ENCODE data around the gene HS1BP3. TPM values are rescaled to one million over a fixed set of nuclear protein-coding genes. Genes with fewer than 3 reads are reported as not detected.

Gene HS1BP3
- total and polyA plus RNA-seq, 8 donors = 9.5 to 16.8 (median 10.8) TPM

- no peaks in the 10 kb centered on the region for H3K27me3 ChIP-seq
- peaks cover 5 to 13% (median 8%) of the 10 kb centered on the region in 3 donors for H3K4me1 ChIP-seq
- H3K9me3 ChIP-seq = no peaks in the 10 kb centered on the region
- no peak overlapping the region for H3K4me3 ChIP-seq
- H3K27ac ChIP-seq = peak overlapping the region; percentile 81 to 89 (median 83)
- intact Hi-C loops (cut with DNase I) = no loop called here
- peaks cover 0 to 27% (median 0%) of the 10 kb centered on the region in 3 donors for H3K36me3 ChIP-seq
- DNase-seq (peak in 2 of 6 donors; percentile 51 to 54), ATAC-seq (no peak), FAIRE-seq (no peak)
- WGBS, 2 donors = 81 to 83% methylated on average over 13 to 15 of the region's 15 CpGs
- TF ChIP-seq, protein P1, sequence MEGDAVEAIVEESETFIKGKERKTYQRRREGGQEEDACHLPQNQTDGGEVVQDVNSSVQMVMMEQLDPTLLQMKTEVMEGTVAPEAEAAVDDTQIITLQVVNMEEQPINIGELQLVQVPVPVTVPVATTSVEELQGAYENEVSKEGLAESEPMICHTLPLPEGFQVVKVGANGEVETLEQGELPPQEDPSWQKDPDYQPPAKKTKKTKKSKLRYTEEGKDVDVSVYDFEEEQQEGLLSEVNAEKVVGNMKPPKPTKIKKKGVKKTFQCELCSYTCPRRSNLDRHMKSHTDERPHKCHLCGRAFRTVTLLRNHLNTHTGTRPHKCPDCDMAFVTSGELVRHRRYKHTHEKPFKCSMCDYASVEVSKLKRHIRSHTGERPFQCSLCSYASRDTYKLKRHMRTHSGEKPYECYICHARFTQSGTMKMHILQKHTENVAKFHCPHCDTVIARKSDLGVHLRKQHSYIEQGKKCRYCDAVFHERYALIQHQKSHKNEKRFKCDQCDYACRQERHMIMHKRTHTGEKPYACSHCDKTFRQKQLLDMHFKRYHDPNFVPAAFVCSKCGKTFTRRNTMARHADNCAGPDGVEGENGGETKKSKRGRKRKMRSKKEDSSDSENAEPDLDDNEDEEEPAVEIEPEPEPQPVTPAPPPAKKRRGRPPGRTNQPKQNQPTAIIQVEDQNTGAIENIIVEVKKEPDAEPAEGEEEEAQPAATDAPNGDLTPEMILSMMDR (IDR thresholded peaks at IDR 0.05) = no peak
These were observed 31.9 kb downstream of the HS1BP3 start for GRCh38 chr2:20618886-20619521.

DNA sequence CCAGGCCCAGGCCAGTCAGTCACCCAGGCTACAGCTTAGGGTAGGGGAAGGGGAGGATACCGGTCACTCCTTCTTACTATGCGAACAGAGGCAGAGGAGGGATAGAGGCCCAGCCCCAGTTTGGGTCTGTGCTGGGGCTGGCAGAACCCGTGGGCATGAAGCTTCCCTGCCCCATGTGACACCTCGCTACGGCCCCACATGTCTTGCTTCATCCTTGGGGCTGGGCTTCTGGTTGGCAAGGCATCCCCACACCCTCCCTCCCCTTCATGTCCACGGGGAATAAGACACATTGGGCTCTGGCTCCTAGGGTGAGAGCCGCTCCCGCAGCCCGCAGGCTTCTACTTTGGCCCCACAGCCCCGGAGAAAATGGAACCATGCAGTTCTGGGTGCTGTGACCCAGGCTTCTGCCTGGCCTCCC is 32.4 kb downstream of the HS1BP3 start:
- Histone ChIP-seq H3K36me3 (peaks cover 0 to 22% (median 0%) of the 10 kb centered on the region in 3 donors), H3K9me3 (no peaks in the 10 kb centered on the region), H3K27me3 (no peaks in the 10 kb centered on the region), H3K4me1 (peaks cover 5 to 14% (median 8%) of the 10 kb centered on the region in 3 donors), H3K27ac (peak overlapping the region; percentile 81 to 89 (median 83)), H3K4me3 (no peak overlapping the region)
- WGBS, 2 donors = 77 to 83% methylated on average over 7 to 10 of the region's 10 CpGs
- no peak for FAIRE-seq
- DNase-seq = peak in 1 of 6 donors; percentile 47
- TF ChIP-seq, protein P1 (IDR thresholded peaks at IDR 0.05) = no peak
- intact Hi-C loops (cut with DNase I) = no loop called here
- peak in 3 of 4 donors; percentile 5 to 17 (median 17) for ATAC-seq

GRCh38 chr2:20617892-20618467 is 32.9 kb downstream of the HS1BP3 start:
- peak; percentile 90 to 96 (median 92) for DNase-seq
- 35 to 44% methylated on average over 14 of the region's 14 CpGs for WGBS, 2 donors
- H3K36me3 ChIP-seq = peaks cover 0 to 21% (median 0%) of the 10 kb centered on the region in 3 donors
- intact Hi-C loops (cut with DNase I) = no loop called here
- ATAC-seq = peak; percentile 84 to 92 (median 87)
- no peaks in the 10 kb centered on the region for H3K27me3 ChIP-seq
- no peak for FAIRE-seq
- TF ChIP-seq, protein P1 (IDR thresholded peaks at IDR 0.05) = peak; percentile 31 to 71 (median 59)
- no peaks in the 10 kb centered on the region for H3K9me3 ChIP-seq
- peaks cover 5 to 16% (median 8%) of the 10 kb centered on the region in 3 donors for H3K4me1 ChIP-seq
- no peak overlapping the region for H3K4me3 ChIP-seq
- peak overlapping the region; percentile 81 to 89 (median 83) for H3K27ac ChIP-seq

DNA sequence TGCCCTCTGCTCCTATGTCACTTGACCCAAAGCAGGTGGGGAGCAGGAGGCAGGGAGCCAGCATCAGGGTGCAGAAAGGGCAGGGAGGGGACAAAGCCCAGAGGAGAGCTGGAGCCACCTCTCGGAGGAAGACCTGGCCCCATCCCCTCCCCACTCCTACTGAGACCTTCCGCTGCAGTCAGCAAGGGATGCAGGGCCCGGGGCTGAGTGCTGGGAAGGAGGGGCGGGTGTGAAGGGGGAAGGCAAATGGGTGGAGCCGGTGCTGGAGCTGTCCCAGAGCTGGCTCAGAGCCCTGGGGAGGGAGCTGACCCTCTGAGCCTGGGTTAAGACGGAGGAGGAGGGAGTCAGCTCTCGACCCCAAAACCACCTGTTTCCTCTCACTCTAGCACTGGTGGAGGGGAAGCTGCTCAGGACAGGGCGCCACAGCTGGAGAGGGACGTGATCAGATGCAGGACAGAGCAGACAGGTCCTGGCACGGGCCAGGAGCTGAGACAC is 33.8 kb downstream of the HS1BP3 start:
- TF ChIP-seq, protein P1 (IDR thresholded peaks at IDR 0.05) = no peak
- no peaks in the 10 kb centered on the region for H3K9me3 ChIP-seq
- H3K27me3 ChIP-seq = no peaks in the 10 kb centered on the region
- FAIRE-seq (no peak), DNase-seq (peak in 4 of 6 donors; percentile 35 to 76 (median 61)), ATAC-seq (peak in 3 of 4 donors; percentile 7 to 26 (median 19))
- intact Hi-C loops (cut with DNase I) = no loop called here
- WGBS, 2 donors = 58 to 62% methylated on average over 10 of the region's 10 CpGs
- H3K4me3 ChIP-seq = no peak overlapping the region
- peaks cover 5 to 16% (median 8%) of the 10 kb centered on the region in 3 donors for H3K4me1 ChIP-seq
- peak overlapping the region; percentile 81 to 89 (median 83) for H3K27ac ChIP-seq
- H3K36me3 ChIP-seq = peaks cover 0 to 12% (median 0%) of the 10 kb centered on the region in 3 donors

Measured in pancreas (tissue), 10 donors.